Aorta (tissue), 5 donors: ENCODE results near the gene RNF8. TPM values are rescaled to one million over a fixed set of nuclear protein-coding genes. Genes with fewer than 3 reads are reported as not detected.

Experiments used
- ATAC-seq: fragments of 200-7000 bp; cut with Tn5 transposase; one replicate; pipeline ENCODE4 v1.9.1; 2022; ENCODE audit warnings: moderate library complexity; ENCODE audit not compliant: low FRiP score
- DNase-seq, 2 donors: peaks; one replicate each; pipeline ENCODE4 v3.0.0-alpha.2; 2020
- H3K27ac ChIP-seq, 2 donors: one replicate each; pipeline ENCODE4 v1.5.1; 2013; ENCODE audit warnings: low read length in 2 of 2, mild to moderate bottlenecking in 2 of 2, moderate library complexity in 2 of 2, control low read depth in 1 of 2, inconsistent platforms in 1 of 2, low read depth in 1 of 2
- H3K27me3 ChIP-seq, 2 donors: one replicate each; pipeline ENCODE4 v1.6.1; 2013; ENCODE audit warnings: control low read depth in 1 of 2, low read length in 1 of 2, mild to moderate bottlenecking in 1 of 2, moderate library complexity in 1 of 2; ENCODE audit not compliant: insufficient read depth in 2 of 2, control insufficient read depth in 1 of 2
- H3K36me3 ChIP-seq, 2 donors: one replicate each; pipeline ENCODE4 v1.6.1; 2013; ENCODE audit warnings: control low read depth in 1 of 2, low read length in 1 of 2, mild to moderate bottlenecking in 1 of 2; ENCODE audit not compliant: insufficient read depth in 2 of 2, control insufficient read depth in 1 of 2
- H3K4me1 ChIP-seq, 2 donors: one replicate each; pipeline ENCODE4 v1.6.1; 2013; ENCODE audit warnings: low read length in 2 of 2, control low read depth in 1 of 2, mild to moderate bottlenecking in 1 of 2, moderate library complexity in 1 of 2; ENCODE audit not compliant: insufficient read depth in 2 of 2, control insufficient read depth in 1 of 2
- H3K4me3 ChIP-seq, 2 donors: one replicate each; pipeline ENCODE4 v1.5.1; 2013; ENCODE audit warnings: low read length in 2 of 2, control low read depth in 1 of 2, mild to moderate bottlenecking in 1 of 2
- H3K9me3 ChIP-seq: one replicate; pipeline ENCODE4 v1.6.1; 2013; ENCODE audit warnings: mild to moderate bottlenecking, low read length; ENCODE audit not compliant: control insufficient read depth
- WGBS, 2 donors: extraction: QIAGEN DNeasy Blood & Tissue Kit; methylation state at CpG; one replicate each; pipeline ENCODE4 v1.1.7; 2013; 5-methylcytosine and 5-hydroxymethylcytosine counted together
- intact Hi-C, 2 donors: fragments of 100-400 bp; cut with DNase I; formaldehyde crosslinking; loops; one replicate each; pipeline versions ENCODE4 v1.14.2 to v1.15.0; 2022
- polyA plus RNA-seq, 2 donors: library from polyadenylated mRNA; stranded (reverse); fragments of 200-250 nt; gene quantifications; one replicate each; pipeline ENCODE4 v1.2.3, GENCODE V29; 2013
- total RNA-seq, 2 donors: library from RNA; stranded (reverse); fragmentation: NEBNext Ultra II Directional; extraction: Animal tissue kit (Norgen Biotek cat#: 25700); gene quantifications; one replicate each; pipeline ENCODE4 v1.2.1, GENCODE V29; 2021
- donor health status: healthy with polysubstance abuse.
- donor health status: Bipolar disorder and iron deficiency.
- donor health status: DM: no; HTN: no; CAD: no.
- donor health status: DM: no; HTN: no; CAD: no.
- donor health status: DM: yes; HTN: yes; CAD: no.

Gene RNF8
- total and polyA plus RNA-seq, 4 donors, result 13.9 to 16.4 (median 14.9) TPM

DNA sequence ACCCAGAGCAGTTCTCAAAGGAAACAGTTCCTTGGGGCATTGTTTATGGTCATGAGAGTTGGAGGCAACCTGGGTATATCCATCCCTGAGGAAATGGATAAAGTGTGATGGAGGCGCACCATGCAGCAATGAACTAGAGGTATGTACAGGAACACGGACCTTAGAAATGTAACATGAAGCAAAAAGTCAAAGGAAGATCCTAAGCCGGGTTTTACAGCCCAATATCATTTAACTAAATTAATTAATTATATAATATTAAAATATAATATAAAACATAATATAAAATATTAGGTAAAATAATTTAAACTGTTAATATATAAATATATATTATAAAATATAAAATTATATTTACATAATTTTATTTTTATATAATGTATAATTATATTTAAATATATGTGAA is 44.1 kb upstream of the RNF8 start:
- no peak for DNase-seq
- Histone ChIP-seq H3K4me3 (no peak overlapping the region), H3K27me3 (no peaks in the 10 kb centered on the region), H3K36me3 (peaks cover 0 to 6% of the 10 kb centered on the region in 2 donors), H3K9me3 (no peaks in the 10 kb centered on the region), H3K27ac (no peak overlapping the region), H3K4me1 (peaks cover 0 to 8% of the 10 kb centered on the region in 2 donors)
- 67 to 85% methylated on average over 3 of the region's 3 CpGs for WGBS, 2 donors
- no peak for ATAC-seq
- intact Hi-C loops, result no loop called here

DNA sequence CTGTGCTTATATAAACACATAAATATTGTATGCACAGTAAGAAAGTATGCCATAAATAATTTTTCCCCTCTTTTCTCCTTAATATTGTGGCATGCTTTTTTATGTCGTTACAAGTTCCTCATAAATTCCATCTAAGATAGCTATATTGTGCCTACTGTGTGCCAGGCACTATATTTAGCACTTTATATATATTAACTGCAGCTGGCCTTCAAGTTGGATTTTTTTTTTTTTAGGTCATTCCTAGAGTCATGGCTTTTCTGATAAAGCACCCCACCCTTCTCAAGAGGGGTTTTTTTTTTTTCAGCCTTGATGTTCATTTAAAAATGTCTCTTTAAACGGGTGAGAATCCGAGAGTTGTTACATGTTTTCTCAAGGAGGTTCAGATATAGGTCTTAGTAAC is 42.8 kb upstream of the RNF8 start:
- Histone ChIP-seq H3K4me3 (no peak overlapping the region), H3K36me3 (peaks cover 0 to 9% of the 10 kb centered on the region in 2 donors), H3K27ac (no peak overlapping the region), H3K27me3 (no peaks in the 10 kb centered on the region), H3K4me1 (peaks cover 0 to 8% of the 10 kb centered on the region in 2 donors), H3K9me3 (no peaks in the 10 kb centered on the region)
- 85 to 86% methylated on average over 3 of the region's 3 CpGs for whole genome bisulfite sequencing, 2 donors
- intact Hi-C loops, result no loop called here
- no peak for DNase-seq
- no peak for ATAC-seq

- 89 to 90% methylated on average over 2 of the region's 2 CpGs for WGBS, 2 donors
- H3K4me1 ChIP-seq, result peaks cover 0 to 8% of the 10 kb centered on the region in 2 donors
- no peak overlapping the region for H3K4me3 ChIP-seq
- H3K9me3 ChIP-seq, result no peaks in the 10 kb centered on the region
- intact Hi-C loops, result no loop called here
- H3K27me3 ChIP-seq, result no peaks in the 10 kb centered on the region
- H3K27ac ChIP-seq, result no peak overlapping the region
- no peak for ATAC-seq
- peaks cover 0 to 11% of the 10 kb centered on the region in 2 donors for H3K36me3 ChIP-seq
- no peak for DNase-seq
These were observed 41.9 kb upstream of the RNF8 start for GRCh38 chr6:37311741-37312473.

DNA sequence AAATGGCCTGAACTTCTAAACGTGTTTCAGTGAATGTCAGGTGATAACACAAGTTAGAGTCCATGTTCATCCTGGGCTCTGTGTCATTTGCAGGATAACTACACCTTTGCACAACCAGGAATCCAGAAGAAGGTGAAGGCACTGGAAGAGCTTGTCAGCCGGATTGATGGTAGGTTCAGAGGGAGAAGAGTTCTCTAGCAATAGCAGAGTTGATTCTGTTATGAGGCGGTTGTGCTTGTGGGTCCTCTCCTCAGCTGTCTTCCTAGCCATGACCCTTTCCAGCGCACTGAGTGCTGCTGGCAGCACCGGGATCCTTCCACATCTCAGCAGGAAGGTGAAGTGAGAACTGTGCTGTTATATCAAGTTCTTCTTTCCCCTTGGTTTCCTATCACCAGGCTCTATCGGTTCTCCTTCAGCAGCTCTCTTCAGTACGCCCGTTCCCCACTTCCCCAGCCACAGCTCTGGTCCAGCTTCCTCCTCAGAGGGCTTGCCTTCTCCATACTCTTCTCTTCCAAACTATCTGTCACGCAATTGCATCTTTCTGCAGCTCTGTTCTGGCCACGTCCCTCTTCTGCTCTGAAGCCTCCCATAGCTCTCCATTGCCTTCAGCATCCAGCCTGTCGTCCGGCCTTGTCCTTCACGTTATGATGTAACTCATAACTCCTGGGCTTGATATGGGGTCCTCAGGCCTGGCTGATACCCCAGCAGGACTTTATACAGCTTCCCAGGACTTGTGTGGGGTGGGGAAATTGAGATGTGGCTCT is 39.9 kb upstream of the RNF8 start:
- WGBS, 2 donors, result 90 to 91% methylated on average over 13 of the region's 13 CpGs

DNA sequence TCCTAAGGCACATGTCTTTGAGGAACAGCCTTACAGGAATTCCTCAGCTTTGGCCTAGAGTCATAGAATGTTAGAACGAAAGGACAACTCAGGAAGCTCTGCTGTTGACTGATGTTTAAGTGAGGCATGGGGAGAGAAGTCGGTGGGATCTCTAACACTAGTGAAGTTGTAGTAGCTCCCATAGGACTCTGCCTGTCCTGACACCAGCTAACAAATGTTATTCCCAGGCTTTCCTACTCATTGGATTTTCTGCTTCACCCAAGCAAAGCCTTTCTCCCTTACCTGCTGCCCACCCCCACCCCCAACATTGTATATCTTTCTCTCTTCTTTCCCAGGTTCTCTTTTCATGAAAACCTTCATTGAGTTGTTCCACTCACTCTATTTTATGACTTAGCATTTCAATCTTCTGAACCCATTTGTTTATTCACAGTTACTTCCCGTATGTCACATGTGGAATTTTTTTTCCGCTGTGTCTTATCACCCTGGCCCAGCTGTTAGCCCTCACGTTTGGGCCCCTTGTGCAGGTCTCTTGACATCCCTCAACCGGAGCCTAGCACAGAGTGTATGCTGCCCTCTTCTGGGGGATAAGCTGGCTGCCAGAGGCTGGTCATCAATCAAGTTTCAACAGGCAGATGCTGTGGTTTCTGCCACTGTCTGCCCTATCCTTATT is 39.2 kb upstream of the RNF8 start:
- no peak overlapping the region for H3K27ac ChIP-seq
- H3K9me3 ChIP-seq, result no peaks in the 10 kb centered on the region
- DNase-seq (no peak), ATAC-seq (no peak)
- H3K4me3 ChIP-seq, result no peak overlapping the region
- intact Hi-C loops, result no loop called here
- 52 to 57% methylated on average over 6 of the region's 6 CpGs for WGBS, 2 donors
- H3K4me1 ChIP-seq, result no peaks in the 10 kb centered on the region
- no peaks in the 10 kb centered on the region for H3K27me3 ChIP-seq
- H3K36me3 ChIP-seq, result peaks cover 0 to 18% of the 10 kb centered on the region in 2 donors

More for the DNA sequence above, 39.9 kb upstream of the RNF8 start:
- Histone ChIP-seq H3K4me1 (no peaks in the 10 kb centered on the region), H3K36me3 (peaks cover 0 to 17% of the 10 kb centered on the region in 2 donors), H3K27me3 (no peaks in the 10 kb centered on the region), H3K9me3 (no peaks in the 10 kb centered on the region), H3K27ac (no peak overlapping the region), H3K4me3 (no peak overlapping the region)
- no peak for DNase-seq
- intact Hi-C loops, result no loop called here
- peak; percentile 11 for ATAC-seq

GRCh38 chr6:37315157-37315515 is 38.6 kb upstream of the RNF8 start:
- DNase-seq (no peak), ATAC-seq (no peak)
- Histone ChIP-seq H3K9me3 (no peaks in the 10 kb centered on the region), H3K4me3 (no peak overlapping the region), H3K27ac (no peak overlapping the region), H3K4me1 (no peaks in the 10 kb centered on the region), H3K36me3 (peaks cover 0 to 18% of the 10 kb centered on the region in 2 donors), H3K27me3 (no peaks in the 10 kb centered on the region)
- intact Hi-C loops, result no loop called here
- WGBS, 2 donors, result 87 to 92% methylated on average over 7 of the region's 7 CpGs

GRCh38 chr6:37316071-37316470 is 37.7 kb upstream of the RNF8 start:
- ATAC-seq (no peak), DNase-seq (no peak)
- H3K36me3 ChIP-seq, result peaks cover 0 to 21% of the 10 kb centered on the region in 2 donors
- intact Hi-C loops, result no loop called here
- no peaks in the 10 kb centered on the region for H3K4me1 ChIP-seq
- no peaks in the 10 kb centered on the region for H3K27me3 ChIP-seq
- no peak overlapping the region for H3K4me3 ChIP-seq
- no peaks in the 10 kb centered on the region for H3K9me3 ChIP-seq
- WGBS, 2 donors, result 93 to 96% methylated on average over 7 of the region's 7 CpGs
- no peak overlapping the region for H3K27ac ChIP-seq

DNA sequence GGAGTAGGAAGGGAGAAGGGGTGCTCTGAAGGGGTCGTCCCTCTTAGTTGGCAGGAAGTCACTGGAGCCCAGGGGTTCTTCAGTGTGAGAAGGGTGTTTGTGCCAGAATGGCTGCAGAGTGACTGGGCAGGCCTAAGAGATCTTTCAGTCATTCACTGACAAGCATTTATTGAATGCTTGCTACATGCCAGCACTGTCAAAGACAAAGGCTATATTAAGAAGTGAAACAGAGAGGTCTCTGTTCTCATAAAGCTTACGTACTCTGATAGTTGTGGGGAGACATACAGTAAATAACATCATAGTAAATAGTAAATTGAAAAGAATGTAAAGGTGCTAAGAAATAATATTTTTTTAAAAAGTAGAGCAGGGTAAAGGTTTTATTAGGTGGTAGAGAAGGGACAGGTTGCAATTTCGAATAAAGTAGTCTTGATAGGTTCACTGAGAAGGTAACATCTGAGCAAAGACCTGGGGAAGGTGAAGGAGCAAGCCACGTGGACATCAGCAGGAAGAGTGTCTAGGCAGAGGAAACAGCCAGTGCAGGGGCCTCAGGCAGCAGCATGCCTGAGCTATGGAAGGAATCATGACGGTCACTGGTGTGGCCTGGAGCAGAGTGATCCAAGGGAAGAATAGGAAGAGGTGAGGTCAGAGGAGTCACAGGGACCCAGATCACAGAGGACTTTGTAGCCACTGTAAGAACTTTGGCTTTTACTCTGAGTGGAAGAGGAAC is 36.3 kb upstream of the RNF8 start:
- DNase-seq, result no peak
- Histone ChIP-seq H3K27me3 (no peaks in the 10 kb centered on the region), H3K27ac (no peak overlapping the region), H3K4me1 (no peaks in the 10 kb centered on the region), H3K4me3 (no peak overlapping the region), H3K36me3 (peaks cover 0 to 21% of the 10 kb centered on the region in 2 donors), H3K9me3 (no peaks in the 10 kb centered on the region)
- no peak for ATAC-seq
- 88 to 92% methylated on average over 5 of the region's 5 CpGs for WGBS, 2 donors
- intact Hi-C loops, result no loop called here
